Stimulated activated CD8-positive, alpha-beta memory T cell treated with anti-CD3 and anti-CD28 coated beads, Interleukin-2, amount 100 ng/mL, for 48 hours (primary cell): Measurements from ENCODE around the gene SLC43A3.

Experiments used
- DNase-seq, 2 donors: peaks; one replicate each; pipeline ENCODE4 v3.0.0-alpha.2; 2020; ENCODE audit warnings: low read depth in 2 of 2

The SLC43A3 gene

GRCh38 chr11:57427727-57428082 lies 784 bp upstream of the SLC43A3 start:
- no peak for DNase-seq

- no peak for DNase-seq
These were observed 437 bp downstream of the SLC43A3 start for GRCh38 chr11:57426439-57426928.

- no peak for DNase-seq
These were observed 1.1 kb downstream of the SLC43A3 start for GRCh38 chr11:57425565-57426438.

DNA sequence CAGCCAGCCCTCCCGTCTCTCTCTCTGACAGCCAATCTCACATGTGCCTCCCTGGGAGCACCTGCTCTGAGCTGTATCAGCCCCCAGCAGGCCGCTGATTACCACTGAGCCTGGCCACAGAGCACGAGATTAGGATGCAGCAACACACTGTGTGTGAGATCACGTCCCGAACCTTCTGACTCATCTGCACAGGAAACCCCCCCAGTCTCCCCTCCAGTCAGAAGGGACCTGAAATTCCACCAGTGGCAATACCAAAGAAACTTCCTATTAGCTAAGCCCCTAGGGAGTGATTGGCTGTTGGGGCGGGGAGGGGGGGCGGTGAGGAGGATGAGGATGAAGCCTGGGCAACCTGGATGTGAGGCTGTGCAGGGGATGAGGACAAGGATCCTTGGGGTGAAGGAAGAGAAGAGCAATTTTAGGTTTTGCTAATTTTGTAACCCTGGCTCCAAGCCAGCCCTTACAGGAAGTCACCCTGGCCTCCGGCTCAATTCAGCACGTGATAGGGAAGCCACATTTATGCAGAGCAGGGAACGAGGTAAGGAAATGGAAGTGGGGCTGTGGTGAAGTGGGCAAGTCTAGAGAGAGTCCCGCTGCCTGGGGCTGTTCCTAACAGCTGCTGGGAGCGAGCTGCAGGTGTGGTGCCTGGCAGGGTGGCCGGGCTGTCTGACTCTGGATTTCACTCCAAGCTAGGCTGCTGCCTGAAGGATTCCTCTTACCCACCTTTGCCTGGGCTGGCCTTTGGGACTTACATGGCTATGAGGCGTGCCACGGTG lies 1.9 kb downstream of the SLC43A3 start:
- DNase-seq = peak; percentile 78 to 82

GRCh38 chr11:57424137-57424791 lies 2.7 kb downstream of the SLC43A3 start:
- no peak for DNase-seq

GRCh38 chr11:57422669-57423068 lies 4.3 kb downstream of the SLC43A3 start:
- no peak for DNase-seq

- DNase-seq = no peak
These were observed 5.1 kb downstream of the SLC43A3 start for GRCh38 chr11:57421805-57422204.

- no peak for DNase-seq
These were observed 5.9 kb downstream of the SLC43A3 start for GRCh38 chr11:57421066-57421465.

GRCh38 chr11:57419146-57419545 lies 7.8 kb downstream of the SLC43A3 start:
- no peak for DNase-seq

GRCh38 chr11:57418131-57418530 lies 8.8 kb downstream of the SLC43A3 start:
- no peak for DNase-seq

DNA sequence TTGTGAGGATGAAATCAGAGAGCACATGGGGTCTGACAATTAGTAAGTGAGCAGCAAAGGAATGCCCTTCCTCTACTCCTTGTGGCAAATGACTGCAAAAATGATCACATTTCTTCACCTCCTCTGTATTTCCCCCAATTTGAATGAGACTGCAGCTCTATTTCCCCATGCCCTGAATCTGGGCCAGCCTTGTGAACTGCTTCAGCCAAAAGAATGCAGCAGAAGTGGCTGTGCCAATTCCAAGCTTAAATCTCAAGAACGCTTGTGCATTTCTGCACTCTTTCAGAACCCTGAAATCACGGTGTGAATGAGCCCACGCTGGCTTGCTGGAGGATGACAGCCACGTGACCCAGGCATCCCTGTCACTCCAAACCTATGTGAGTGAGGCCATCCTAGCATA lies 9.9 kb downstream of the SLC43A3 start:
- DNase-seq = no peak

- no peak for DNase-seq
These were observed 10.5 kb downstream of the SLC43A3 start for GRCh38 chr11:57416436-57416835.

- no peak for DNase-seq
These were observed 12.2 kb downstream of the SLC43A3 start for GRCh38 chr11:57414612-57415212.

DNA sequence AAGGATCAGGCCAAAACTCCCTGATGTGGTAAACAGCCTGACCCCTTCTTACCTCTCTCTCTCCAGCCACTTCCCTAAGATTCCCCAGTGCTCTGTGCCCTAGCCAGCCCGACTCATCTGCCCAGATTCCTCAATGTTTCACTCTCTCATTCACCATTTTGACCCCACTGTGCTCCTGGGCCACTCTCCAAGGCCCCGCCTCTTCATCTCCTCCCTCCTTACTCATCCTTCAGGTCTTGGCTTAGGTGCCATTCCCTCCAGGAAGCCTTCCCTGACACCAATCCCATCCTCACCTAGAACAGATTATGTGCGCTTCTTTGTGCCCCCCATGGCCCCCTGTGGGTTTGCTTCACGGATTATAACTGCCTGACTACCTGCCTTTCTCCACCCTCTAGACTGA lies 13.2 kb downstream of the SLC43A3 start:
- DNase-seq = no peak

DNA sequence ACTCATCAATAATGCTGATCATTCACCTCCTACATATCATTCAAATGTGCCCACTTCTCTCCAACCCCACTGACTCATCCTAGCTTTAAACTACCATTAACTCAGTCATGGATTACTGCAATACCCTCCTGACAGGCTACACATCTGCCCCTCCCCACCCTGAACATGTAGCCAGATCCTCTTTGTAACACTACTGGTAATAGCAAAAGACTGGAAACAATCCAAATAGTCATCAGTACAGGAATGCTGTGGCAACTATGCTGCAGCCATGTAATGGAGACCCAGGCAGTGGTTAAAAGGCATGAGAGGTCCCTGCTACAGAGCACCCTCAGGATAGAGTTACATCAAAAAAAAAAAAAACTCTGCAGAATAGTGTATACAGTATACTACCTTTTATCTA lies 16.6 kb downstream of the SLC43A3 start:
- DNase-seq = no peak

DNA sequence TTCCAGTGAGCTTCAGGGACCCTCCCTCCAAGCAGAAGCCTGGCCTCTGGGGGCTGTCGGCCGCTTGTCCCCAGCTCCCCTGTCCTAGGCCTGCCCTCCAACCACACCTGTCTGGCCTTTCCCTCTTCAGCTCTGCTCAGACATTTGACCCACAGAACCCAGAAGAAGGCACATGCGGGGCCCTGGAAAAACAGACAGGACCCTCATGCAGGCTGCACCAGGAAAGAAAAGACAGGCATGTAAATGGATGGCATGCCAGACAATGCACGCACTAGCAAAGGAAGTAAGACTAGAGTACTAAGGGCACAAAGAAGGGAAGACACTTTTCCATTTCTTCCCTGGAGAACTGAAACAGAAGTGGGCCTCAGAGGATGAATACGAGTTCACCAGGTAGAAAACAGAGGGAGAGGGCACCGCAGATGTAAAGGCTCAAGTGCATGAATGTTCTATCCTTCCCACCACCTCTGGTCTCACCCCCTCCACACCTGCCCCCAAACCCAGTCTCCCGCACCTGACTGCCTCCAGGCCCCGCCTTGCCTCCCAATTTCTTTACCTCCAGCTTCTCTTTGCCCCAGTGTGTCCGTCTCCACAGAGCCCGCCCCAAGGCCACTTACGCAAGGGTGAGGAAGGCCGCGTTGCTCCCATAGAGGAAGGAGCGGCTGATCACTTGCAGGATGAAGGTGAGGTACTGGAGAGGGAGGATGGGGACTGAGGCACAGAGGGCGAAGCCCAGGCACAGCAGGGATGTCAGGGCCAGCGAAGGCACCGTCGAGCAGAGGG lies 17.4 kb downstream of the SLC43A3 start:
- no peak for DNase-seq

- no peak for DNase-seq
These were observed 18.1 kb downstream of the SLC43A3 start for GRCh38 chr11:57408771-57409170.

DNA sequence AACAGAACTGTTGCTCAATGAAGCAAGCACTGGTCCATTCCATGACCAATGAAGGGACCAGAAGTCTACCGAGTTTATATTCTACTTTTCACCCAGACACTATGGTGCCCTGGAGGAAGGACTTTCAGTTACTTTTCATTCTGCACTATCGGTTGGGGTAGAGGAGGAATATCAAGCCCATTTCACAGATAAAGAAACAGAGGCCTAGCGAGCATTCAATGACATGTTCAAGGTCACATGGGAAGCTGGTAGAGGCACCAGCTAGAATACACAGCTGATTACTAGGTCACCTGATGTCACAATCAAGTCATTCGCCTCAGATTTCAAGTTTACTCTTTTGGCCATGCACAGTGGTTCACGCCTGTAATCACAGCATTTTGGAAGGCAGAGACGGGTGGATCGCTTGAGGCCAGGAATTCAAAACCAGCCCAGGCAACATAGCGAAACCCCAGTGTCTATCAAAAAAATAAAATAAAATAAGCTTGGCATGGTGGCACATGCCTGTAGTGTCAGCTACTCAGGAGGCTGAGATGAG lies 18.9 kb downstream of the SLC43A3 start:
- DNase-seq = no peak

- no peak for DNase-seq
These were observed 19.7 kb downstream of the SLC43A3 start for GRCh38 chr11:57407010-57407920.
